Breast epithelium (tissue), 4 donors: Measurements from ENCODE around the gene NME7. TPM values are rescaled to one million over a fixed set of nuclear protein-coding genes. Genes with fewer than 3 reads are reported as not detected.

ENCODE experiments used
- DNase-seq, 2 donors: peaks; one replicate each; pipeline ENCODE4 v3.0.0-alpha.2; 2019; ENCODE audit warnings: low spot score in 2 of 2
- H3K27ac ChIP-seq, 2 donors: fragments of 200-600 bp; sonication (generic) in 1 of 2; one replicate each; pipeline ENCODE4 v1.5.1; 2016 to 2019; ENCODE audit warnings: mild to moderate bottlenecking in 1 of 2
- H3K27me3 ChIP-seq, 2 donors: fragments of 200-600 bp; sonication (generic) in 1 of 2; one replicate each; pipeline versions ENCODE4 v1.5.1 to v1.6.0; 2017 to 2019; ENCODE audit warnings: control low read depth in 1 of 2, mild to moderate bottlenecking in 1 of 2
- H3K36me3 ChIP-seq: fragments of 200-600 bp; one replicate; pipeline ENCODE4 v1.5.1; 2019
- H3K4me1 ChIP-seq, 2 donors: fragments of 200-600 bp; sonication (generic); one replicate each; pipeline ENCODE4 v1.5.1; 2016 to 2019; ENCODE audit warnings: control low read depth in 1 of 2
- H3K4me3 ChIP-seq, 3 donors: fragments of 200-600 bp; sonication (generic); 1 replicate in 2 of 3; 2 replicates in 1 of 3; pipeline ENCODE4 v1.5.1; 2016 to 2019; ENCODE audit warnings: mild to moderate bottlenecking in 3 of 3, moderate library complexity in 2 of 3
- H3K9me3 ChIP-seq, 2 donors: fragments of 200-600 bp; sonication (generic) in 1 of 2; one replicate each; pipeline ENCODE4 v1.5.1; 2016 to 2019; ENCODE audit warnings: control low read depth in 1 of 2
- POLR2A ChIP-seq: fragments of 450-650 bp; IDR thresholded peaks from one replicate; pipeline ENCODE4 v1.6.1; 2016; ENCODE audit warnings: antibody characterized with exemption, mild to moderate bottlenecking, moderate library complexity
- POLR2AphosphoS5 ChIP-seq, 3 donors: sonication (generic); formaldehyde crosslinking; IDR thresholded peaks; one replicate each; pipeline ENCODE4 v1.6.1; 2017; ENCODE audit warnings: antibody characterized with exemption in 3 of 3
- intact Hi-C: fragments of 100-400 bp; cut with DNase I; formaldehyde crosslinking; loops from one replicate; pipeline ENCODE4 v1.15.1; 2023; ENCODE audit warnings: low total_unique reads
- total RNA-seq, 3 donors: library from RNA; depleted of rRNA; stranded (reverse); fragments of >200 nt; gene quantifications; one replicate each; pipeline ENCODE4 v1.1.0, GENCODE V29; 2016
- TF ChIP-seq, protein P1 (sequence below), 3 donors: fragments of 450-650 bp; IDR thresholded peaks; one replicate each; pipeline ENCODE4 v1.5.1; 2016 to 2017; ENCODE audit warnings: antibody characterized with exemption in 3 of 3, mild to moderate bottlenecking in 3 of 3, moderate library complexity in 3 of 3

The NME7 gene
- total RNA-seq, 3 donors from 2014 or later: 13.0 to 22.8 (median 16.7) TPM

- Histone ChIP-seq H3K9me3 (no peaks in the 10 kb centered on the region), H3K36me3 (no peaks in the 10 kb centered on the region), H3K27ac (peak overlapping the region; percentile 90 to 91), H3K4me3 (peak overlapping the region; percentile 10 to 90 (median 78)), H3K4me1 (peaks cover 0 to 22% of the 10 kb centered on the region in 2 donors), H3K27me3 (no peaks in the 10 kb centered on the region)
- intact Hi-C loops: no loop called here
- DNase-seq: no peak
- TF ChIP-seq POLR2AphosphoS5 (IDR thresholded peaks at IDR 0.05) (peak in 2 of 3 donors; percentile 16 to 42), POLR2A (no peak)
- TF ChIP-seq, protein P1, sequence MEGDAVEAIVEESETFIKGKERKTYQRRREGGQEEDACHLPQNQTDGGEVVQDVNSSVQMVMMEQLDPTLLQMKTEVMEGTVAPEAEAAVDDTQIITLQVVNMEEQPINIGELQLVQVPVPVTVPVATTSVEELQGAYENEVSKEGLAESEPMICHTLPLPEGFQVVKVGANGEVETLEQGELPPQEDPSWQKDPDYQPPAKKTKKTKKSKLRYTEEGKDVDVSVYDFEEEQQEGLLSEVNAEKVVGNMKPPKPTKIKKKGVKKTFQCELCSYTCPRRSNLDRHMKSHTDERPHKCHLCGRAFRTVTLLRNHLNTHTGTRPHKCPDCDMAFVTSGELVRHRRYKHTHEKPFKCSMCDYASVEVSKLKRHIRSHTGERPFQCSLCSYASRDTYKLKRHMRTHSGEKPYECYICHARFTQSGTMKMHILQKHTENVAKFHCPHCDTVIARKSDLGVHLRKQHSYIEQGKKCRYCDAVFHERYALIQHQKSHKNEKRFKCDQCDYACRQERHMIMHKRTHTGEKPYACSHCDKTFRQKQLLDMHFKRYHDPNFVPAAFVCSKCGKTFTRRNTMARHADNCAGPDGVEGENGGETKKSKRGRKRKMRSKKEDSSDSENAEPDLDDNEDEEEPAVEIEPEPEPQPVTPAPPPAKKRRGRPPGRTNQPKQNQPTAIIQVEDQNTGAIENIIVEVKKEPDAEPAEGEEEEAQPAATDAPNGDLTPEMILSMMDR (IDR thresholded peaks at IDR 0.05): peak in 2 of 3 donors; percentile 37 to 57
Observed at GRCh38 chr1:169108863-169109560, 258.6 kb downstream of the NME7 start.

GRCh38 chr1:169108223-169108622 lies 259.4 kb downstream of the NME7 start:
- peak overlapping the region; percentile 10 to 90 (median 78) for H3K4me3 ChIP-seq
- H3K9me3 ChIP-seq: no peaks in the 10 kb centered on the region
- TF ChIP-seq, protein P1 (IDR thresholded peaks at IDR 0.05): no peak
- no peak for TF ChIP-seq POLR2AphosphoS5 (IDR thresholded peaks at IDR 0.05)
- DNase-seq: no peak
- peaks cover 0 to 17% of the 10 kb centered on the region in 2 donors for H3K4me1 ChIP-seq
- intact Hi-C loops: no loop called here
- H3K27me3 ChIP-seq: no peaks in the 10 kb centered on the region
- peak overlapping the region; percentile 90 to 91 for H3K27ac ChIP-seq
- H3K36me3 ChIP-seq: no peaks in the 10 kb centered on the region

DNA sequence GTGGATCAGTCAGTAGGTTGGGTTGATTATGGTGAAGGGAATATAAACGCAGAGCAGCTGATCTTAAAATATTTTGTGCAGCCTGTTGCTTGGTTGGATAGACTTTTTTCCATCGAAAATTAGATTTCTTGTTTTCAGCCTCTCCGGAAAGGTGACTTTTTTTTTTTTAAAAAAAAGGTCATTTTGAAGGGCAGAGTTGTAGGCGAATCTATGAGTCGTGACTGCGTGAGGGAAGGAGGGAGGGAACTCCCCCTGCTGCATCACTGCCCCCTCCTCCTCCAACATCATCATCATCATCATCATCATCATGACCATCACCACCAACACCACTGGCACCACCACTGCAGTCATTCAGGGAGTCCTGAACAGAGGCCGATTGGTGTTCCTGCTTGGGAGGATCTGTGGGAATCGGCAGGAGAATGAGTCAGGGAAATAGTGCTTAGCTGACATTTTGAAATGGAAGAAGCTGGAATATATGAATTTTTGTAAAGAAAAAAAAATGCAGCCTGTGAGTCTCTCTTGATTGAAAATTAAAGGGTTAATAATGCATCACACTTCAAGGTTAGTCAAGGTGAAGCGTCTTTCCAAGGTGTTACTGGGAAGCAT lies 259.9 kb downstream of the NME7 start:
- peak overlapping the region; percentile 73 to 90 (median 78) for H3K4me3 ChIP-seq
- TF ChIP-seq POLR2AphosphoS5 (IDR thresholded peaks at IDR 0.05) (no peak), POLR2A (no peak)
- TF ChIP-seq, protein P1 (IDR thresholded peaks at IDR 0.05): no peak
- peaks cover 0 to 17% of the 10 kb centered on the region in 2 donors for H3K4me1 ChIP-seq
- no peaks in the 10 kb centered on the region for H3K36me3 ChIP-seq
- no peak for DNase-seq
- no peaks in the 10 kb centered on the region for H3K27me3 ChIP-seq
- H3K27ac ChIP-seq: peak overlapping the region; percentile 90 to 91
- intact Hi-C loops: no loop called here
- H3K9me3 ChIP-seq: no peaks in the 10 kb centered on the region

DNA sequence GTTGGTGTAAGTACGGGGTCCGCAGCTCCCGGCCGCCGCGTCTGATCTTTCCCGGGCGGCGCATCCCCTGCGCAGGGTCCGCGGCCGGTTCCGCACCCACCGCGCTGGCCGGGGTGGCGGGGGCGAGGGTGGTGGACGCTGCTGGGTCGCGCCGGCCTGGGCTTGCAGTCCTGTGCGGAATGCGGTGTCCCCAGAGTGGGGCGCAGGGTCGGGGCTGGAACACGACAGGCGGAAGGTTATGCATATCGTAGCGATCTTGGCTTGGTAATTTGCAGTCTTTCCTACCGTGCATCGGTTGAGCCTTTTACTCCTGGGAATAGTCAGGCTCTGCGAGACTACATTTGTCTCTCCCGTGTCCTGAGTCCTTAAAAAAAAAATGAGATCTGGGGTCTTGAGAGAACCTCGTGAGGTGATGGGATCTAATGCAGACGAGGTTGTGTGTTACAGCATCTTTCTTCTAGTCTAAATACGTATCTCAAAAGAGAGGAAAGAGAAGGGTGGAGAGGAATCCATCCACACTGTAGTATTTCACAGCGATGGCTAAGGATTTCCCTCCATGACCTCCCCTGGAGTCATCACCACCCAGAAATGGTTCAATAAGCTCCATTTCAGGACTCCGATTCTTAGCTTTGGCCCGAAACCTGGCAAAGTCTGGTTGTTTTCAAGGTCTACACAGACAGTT lies 260.5 kb downstream of the NME7 start:
- H3K27me3 ChIP-seq: no peaks in the 10 kb centered on the region
- DNase-seq: no peak
- no peaks in the 10 kb centered on the region for H3K9me3 ChIP-seq
- peak in 1 of 3 donors; percentile 7 for TF ChIP-seq POLR2AphosphoS5 (IDR thresholded peaks at IDR 0.05)
- TF ChIP-seq, protein P1 (IDR thresholded peaks at IDR 0.05): no peak
- intact Hi-C loops: no loop called here
- peak overlapping the region; percentile 90 to 91 for H3K27ac ChIP-seq
- H3K4me1 ChIP-seq: peaks cover 0 to 17% of the 10 kb centered on the region in 2 donors
- no peaks in the 10 kb centered on the region for H3K36me3 ChIP-seq
- H3K4me3 ChIP-seq: peak overlapping the region; percentile 73 to 90 (median 78)
